CD4-positive, alpha-beta T cell (primary cell): ENCODE data around the gene HDAC9. TPM values are rescaled to one million over a fixed set of nuclear protein-coding genes. Genes with fewer than 3 reads are reported as not detected.

Experiments used
- ATAC-seq: fragments of 200-7000 bp; cut with Tn5 transposase; one replicate; pipeline ENCODE4 v1.10.0; 2022; ENCODE audit warnings: mild to moderate bottlenecking; ENCODE audit not compliant: poor library complexity
- CTCF ChIA-PET: fragments of 350-600 bp; sonication (Branson Sonifier 250); formaldehyde crosslinking; loops from one replicate; lab custom pipeline; 2021; ENCODE audit warnings: antibody characterized with exemption, inconsistent platforms; lab: Charles Lee
- POLR2A ChIA-PET: fragments of 350-600 bp; sonication (Branson Sonifier 250); formaldehyde crosslinking; loops from one replicate; lab custom pipeline; 2021; ENCODE audit warnings: antibody characterized with exemption, inconsistent platforms; lab: Charles Lee
- DNase-seq, 14 experiments: peaks; one replicate each; pipeline ENCODE4 v3.0.0-alpha.2; 2013 to 2020; ENCODE audit warnings: mixed read lengths in 2 of 14
- H3K27ac ChIP-seq, 2 donors: one replicate each; pipeline versions ENCODE4 v1.5.1 to v1.7.0; 2013; ENCODE audit warnings: low read length in 2 of 2, low read depth in 1 of 2, mild to moderate bottlenecking in 1 of 2
- H3K27me3 ChIP-seq, 2 experiments: 1 replicate in 1 of 2; 2 replicates in 1 of 2; pipeline versions ENCODE4 v1.6.1 to v1.7.0; 2013; ENCODE audit warnings: low read length in 2 of 2, control low read depth in 1 of 2, mild to moderate bottlenecking in 1 of 2, moderate library complexity in 1 of 2; ENCODE audit not compliant: insufficient read depth in 2 of 2, control insufficient read depth in 1 of 2
- H3K36me3 ChIP-seq: one replicate; pipeline ENCODE4 v1.6.1; 2013; ENCODE audit warnings: low read length, control low read depth; ENCODE audit not compliant: insufficient read depth
- H3K4me1 ChIP-seq: one replicate; pipeline ENCODE4 v1.6.1; 2013; ENCODE audit warnings: low read length, control low read depth; ENCODE audit not compliant: insufficient read depth
- H3K4me3 ChIP-seq: one replicate; pipeline ENCODE4 v1.5.1; 2013; ENCODE audit warnings: mild to moderate bottlenecking, low read length, moderate library complexity
- H3K9me3 ChIP-seq, 2 experiments: 1 replicate in 1 of 2; 2 replicates in 1 of 2; pipeline versions ENCODE4 v1.6.1 to v1.7.0; 2013; ENCODE audit warnings: low read length in 2 of 2, mild to moderate bottlenecking in 2 of 2, control low read depth in 1 of 2, moderate library complexity in 1 of 2; ENCODE audit not compliant: control insufficient read depth in 1 of 2, insufficient read depth in 1 of 2
- H3K27ac Mint-ChIP-seq: one replicate; pipeline ENCODE4 v1.8.0; 2020; ENCODE audit warnings: mixed read lengths
- H3K27me3 Mint-ChIP-seq: one replicate; pipeline ENCODE4 v1.8.0; 2021; ENCODE audit warnings: mixed read lengths
- H3K36me3 Mint-ChIP-seq: one replicate; pipeline ENCODE4 v1.8.0; 2021; ENCODE audit warnings: low read depth, mixed read lengths
- H3K4me1 Mint-ChIP-seq: one replicate; pipeline ENCODE4 v1.8.0; 2021; ENCODE audit warnings: low read depth, mixed read lengths
- H3K4me3 Mint-ChIP-seq: one replicate; pipeline ENCODE4 v1.8.0; 2020; ENCODE audit warnings: mild to moderate bottlenecking, mixed read lengths
- H3K9me3 Mint-ChIP-seq: one replicate; pipeline ENCODE4 v1.8.0; 2020; ENCODE audit warnings: mixed read lengths
- CTCF ChIP-seq: fragments of 200-600 bp; IDR thresholded peaks from one replicate; pipeline ENCODE4 v1.8.0; 2022; ENCODE audit warnings: antibody characterized with exemption, mild to moderate bottlenecking
- intact Hi-C, 2 experiments: fragments of 100-400 bp; cut with DNase I in 1 of 2; cut with micrococcal nuclease in 1 of 2; formaldehyde crosslinking; loops; one replicate each; pipeline versions ENCODE4 v1.15.1 to v1.9.0; 2023 to 2025; cut with DNase I, micrococcal nuclease
- total RNA-seq, 174 experiments: library from RNA in 2 of 174; stranded (reverse) in 2 of 174; gene quantifications; one replicate each; pipeline ENCODE4 v1.2.3 and lab custom pipeline; 2021 to 2026

HDAC9 gene
- total RNA-seq, 2 experiments from 2014 or later = 0.73 to 1.2 TPM

- CTCF ChIA-PET = no interaction called here
- H3K4me3 ChIP-seq = no peak overlapping the region
- POLR2A ChIA-PET = no interaction called here
- no peak for DNase-seq
- no peak for TF ChIP-seq CTCF
- no peaks in the 10 kb centered on the region for H3K27me3 ChIP-seq
- peaks cover 0 to 13% of the 10 kb centered on the region in 2 experiments for H3K9me3 ChIP-seq
- ATAC-seq = no peak
- H3K36me3 Mint-ChIP-seq = no peaks in the 10 kb centered on the region
- H3K27ac ChIP-seq = no peak overlapping the region
- H3K36me3 ChIP-seq = no peaks in the 10 kb centered on the region
- H3K9me3 Mint-ChIP-seq = peaks cover 7% of the 10 kb centered on the region
- intact Hi-C loops = no loop called here
- H3K4me1 ChIP-seq = no peaks in the 10 kb centered on the region
- no peaks in the 10 kb centered on the region for H3K4me1 Mint-ChIP-seq
- no peak overlapping the region for H3K4me3 Mint-ChIP-seq
- no peak overlapping the region for H3K27ac Mint-ChIP-seq
- H3K27me3 Mint-ChIP-seq = no peaks in the 10 kb centered on the region
Observed at GRCh38 chr7:19016140-19016539, 520.6 kb downstream of the HDAC9 start.

GRCh38 chr7:19017374-19017773, 521.8 kb downstream of the HDAC9 start:
- H3K27ac ChIP-seq = no peak overlapping the region
- POLR2A ChIA-PET = no interaction called here
- no peaks in the 10 kb centered on the region for H3K4me1 Mint-ChIP-seq
- no peaks in the 10 kb centered on the region for H3K4me1 ChIP-seq
- no peak overlapping the region for H3K27ac Mint-ChIP-seq
- H3K27me3 Mint-ChIP-seq = no peaks in the 10 kb centered on the region
- intact Hi-C loops = no loop called here
- no peak overlapping the region for H3K4me3 ChIP-seq
- H3K9me3 Mint-ChIP-seq = peaks cover 7% of the 10 kb centered on the region
- H3K9me3 ChIP-seq = peaks cover 0 to 13% of the 10 kb centered on the region in 2 experiments
- CTCF ChIA-PET = no interaction called here
- H3K36me3 Mint-ChIP-seq = no peaks in the 10 kb centered on the region
- no peak for TF ChIP-seq CTCF
- H3K36me3 ChIP-seq = no peaks in the 10 kb centered on the region
- no peak overlapping the region for H3K4me3 Mint-ChIP-seq
- no peaks in the 10 kb centered on the region for H3K27me3 ChIP-seq
- no peak for ATAC-seq
- no peak for DNase-seq

- intact Hi-C loops = no loop called here
- CTCF ChIA-PET = no interaction called here
- no peak for DNase-seq
- H3K27me3 ChIP-seq = no peaks in the 10 kb centered on the region
- no peak for ATAC-seq
- H3K27ac ChIP-seq = no peak overlapping the region
- POLR2A ChIA-PET = no interaction called here
- H3K36me3 ChIP-seq = no peaks in the 10 kb centered on the region
- H3K4me3 Mint-ChIP-seq = no peak overlapping the region
- no peaks in the 10 kb centered on the region for H3K27me3 Mint-ChIP-seq
- no peaks in the 10 kb centered on the region for H3K36me3 Mint-ChIP-seq
- H3K4me1 Mint-ChIP-seq = no peaks in the 10 kb centered on the region
- H3K4me1 ChIP-seq = no peaks in the 10 kb centered on the region
- no peak overlapping the region for H3K27ac Mint-ChIP-seq
- no peak for TF ChIP-seq CTCF
- no peak overlapping the region for H3K4me3 ChIP-seq
- peaks cover 7% of the 10 kb centered on the region for H3K9me3 Mint-ChIP-seq
- peaks cover 0 to 13% of the 10 kb centered on the region in 2 experiments for H3K9me3 ChIP-seq
Observed at GRCh38 chr7:19020062-19020461, 524.5 kb downstream of the HDAC9 start.
